GM10266 (cell line): Measurements from ENCODE around the gene ADGRV1.

ENCODE experiments used
- DNase-seq: peaks from one replicate; pipeline ENCODE4 v3.0.0; 2012; ENCODE audit errors: extremely low spot score
- CTCF ChIP-seq: IDR thresholded peaks from 2 replicates; pipeline ENCODE4 v1.5.1; 2012; ENCODE audit warnings: mild to moderate bottlenecking, low read depth; ENCODE audit not compliant: control insufficient read depth, insufficient read depth; ENCODE audit errors: missing control alignments

Gene ADGRV1

DNA sequence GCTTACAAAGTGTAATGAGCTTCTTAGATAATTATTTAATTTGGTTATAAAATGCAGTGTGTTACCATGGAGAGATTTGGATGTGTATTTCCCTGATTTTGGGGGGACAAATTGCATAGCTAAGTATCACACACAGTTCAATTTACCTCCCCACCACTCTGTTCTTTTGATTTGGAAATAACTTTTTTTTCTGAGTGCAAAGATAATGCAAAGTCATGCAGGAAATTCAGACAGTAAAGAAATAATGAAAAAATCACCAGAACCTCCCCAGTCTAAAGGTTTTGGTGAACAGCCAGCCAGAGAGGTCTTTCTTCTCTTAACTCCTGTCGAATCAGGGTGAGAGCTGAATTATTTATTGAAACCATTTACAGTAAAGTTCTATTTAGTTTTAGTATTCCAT is 3.2 kb downstream of the ADGRV1 start:
- DNase-seq, result no peak
- no peak for TF ChIP-seq CTCF

GRCh38 chr5:90562341-90562740 is 3.7 kb downstream of the ADGRV1 start:
- TF ChIP-seq CTCF, result no peak
- DNase-seq, result no peak

DNA sequence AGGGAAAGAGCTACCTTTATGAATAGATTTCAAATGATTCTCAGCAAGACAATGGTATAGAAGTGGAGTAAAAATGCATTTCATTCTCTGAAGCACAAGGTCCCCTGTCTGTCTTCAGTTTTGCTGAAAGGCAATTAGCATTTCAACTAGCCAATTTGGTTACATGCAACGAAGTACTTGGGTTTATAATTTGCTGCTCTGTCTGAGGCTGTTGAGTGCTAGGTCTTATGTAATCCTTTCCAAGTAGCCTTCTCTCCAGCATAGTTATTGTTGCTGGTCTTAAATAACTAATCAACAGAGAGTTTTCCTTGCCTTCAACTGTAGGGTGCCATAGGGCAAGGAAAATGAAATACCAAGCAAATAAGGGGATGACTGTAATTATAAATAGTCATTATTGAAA is 4.5 kb downstream of the ADGRV1 start:
- DNase-seq, result no peak
- TF ChIP-seq CTCF, result no peak

- no peak for DNase-seq
- TF ChIP-seq CTCF, result no peak
Measured at GRCh38 chr5:90565491-90565890, 6.9 kb downstream of the ADGRV1 start.

DNA sequence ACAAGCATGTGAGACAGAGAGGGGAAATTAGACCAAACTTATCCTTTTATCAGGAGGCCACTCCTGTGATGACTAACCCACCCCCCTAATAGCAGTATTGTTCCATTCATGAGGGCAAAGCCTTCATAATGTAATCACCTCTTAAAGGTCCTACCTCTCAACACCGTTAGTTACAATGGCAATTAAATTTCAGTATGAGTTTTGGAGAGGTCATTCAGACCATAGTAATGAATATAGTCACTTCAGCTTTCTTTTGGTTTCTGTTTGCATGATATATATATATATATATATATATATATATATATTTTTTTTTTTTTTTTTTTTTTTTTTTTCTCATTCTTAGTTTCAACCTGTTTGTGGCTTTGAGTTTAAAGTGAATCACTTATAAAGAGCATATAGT is 10.5 kb downstream of the ADGRV1 start:
- DNase-seq, result no peak
- TF ChIP-seq CTCF, result no peak

GRCh38 chr5:90570034-90570433 is 11.4 kb downstream of the ADGRV1 start:
- TF ChIP-seq CTCF, result no peak
- no peak for DNase-seq

GRCh38 chr5:90571147-90571773 is 12.7 kb downstream of the ADGRV1 start:
- DNase-seq, result no peak
- no peak for TF ChIP-seq CTCF
